ENCODE measurements around the gene SDK1.
"Not testable (repeated sequence)": the region's sequence is repeated elsewhere in the genome, so short reads cannot be mapped to it uniquely, and the experiment has no call there.

SDK1 gene

DNA sequence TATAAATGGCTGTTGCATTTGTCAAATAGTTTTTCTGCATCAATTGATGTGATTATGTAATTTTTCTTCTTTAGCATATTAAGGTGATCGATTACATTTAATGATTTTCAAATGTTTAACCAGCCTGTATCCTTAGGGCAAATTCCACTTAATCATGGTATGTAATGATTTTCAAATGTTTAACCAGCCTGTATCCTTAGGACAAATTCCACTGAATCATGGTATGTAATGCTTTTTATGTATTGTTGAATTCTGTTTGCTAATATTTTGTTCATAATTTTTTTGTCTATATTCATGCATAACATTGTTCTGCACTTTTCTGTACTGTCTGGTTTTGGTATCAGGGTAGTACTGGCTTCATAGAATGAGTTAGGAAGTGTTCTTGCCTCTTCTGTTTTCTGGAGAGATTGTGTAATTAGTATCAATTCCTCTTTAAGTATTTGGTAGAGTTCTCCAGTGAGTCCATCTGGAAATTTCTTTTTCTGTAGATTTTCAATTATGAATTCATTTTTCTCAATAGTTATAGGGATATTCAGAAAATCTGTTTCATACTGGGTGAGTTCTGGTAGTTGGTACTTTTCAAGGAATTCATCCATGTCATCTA, 987.8 kb downstream of the SDK1 start:
- DNase-seq: no peak

DNA sequence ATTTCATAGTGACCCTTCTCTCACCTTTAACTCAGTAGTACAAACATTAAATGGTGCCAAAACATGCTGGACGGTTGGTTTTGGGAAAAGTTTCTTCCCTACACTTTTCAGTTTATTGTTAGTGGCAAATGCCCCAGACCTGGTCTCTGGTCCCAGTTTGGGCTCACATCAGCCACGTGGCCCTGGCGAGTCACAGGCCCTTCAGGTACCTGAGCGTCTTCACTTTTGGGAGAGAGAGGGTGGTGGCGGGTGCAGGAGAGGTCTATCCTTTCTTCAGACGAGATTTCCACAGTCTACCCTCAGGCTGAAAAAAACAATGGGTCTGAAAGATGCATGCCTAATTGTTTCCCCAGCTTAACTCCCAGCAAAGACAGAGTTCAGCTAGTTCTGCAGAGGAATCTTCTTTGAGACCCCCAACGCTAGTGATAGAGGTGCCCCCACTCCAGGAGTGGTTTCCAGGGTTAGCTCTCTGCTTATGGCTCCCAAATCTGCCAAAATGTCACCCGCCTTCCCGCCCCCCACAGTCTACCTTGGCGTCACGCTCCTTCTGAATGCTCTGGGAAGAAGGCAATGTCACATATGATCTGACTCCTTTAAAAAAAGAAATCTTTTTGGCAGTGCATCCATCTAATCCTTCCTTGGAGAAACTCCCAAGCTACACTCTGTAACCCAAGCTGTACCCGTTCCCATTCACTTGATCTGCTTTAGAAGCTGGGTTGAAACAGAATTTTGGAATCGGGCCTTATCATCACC, 996.3 kb downstream of the SDK1 start:
- no peak for DNase-seq

DNA sequence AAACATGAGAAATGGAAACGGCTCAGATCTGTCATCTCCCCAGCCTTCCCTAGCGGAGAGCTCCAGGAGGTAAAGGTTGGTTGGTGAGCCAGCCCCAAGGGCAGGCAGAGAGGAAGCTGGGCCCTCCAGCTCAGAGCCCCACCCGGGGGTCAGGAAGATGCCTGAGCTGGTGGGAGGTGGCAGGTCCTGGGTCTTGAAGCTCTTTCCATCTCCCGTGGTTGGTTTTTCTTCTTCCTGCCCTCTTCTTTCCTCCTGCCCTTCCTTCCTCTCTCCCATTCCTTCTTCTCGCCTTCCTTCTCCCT, 996.8 kb downstream of the SDK1 start:
- no peak for DNase-seq

DNA sequence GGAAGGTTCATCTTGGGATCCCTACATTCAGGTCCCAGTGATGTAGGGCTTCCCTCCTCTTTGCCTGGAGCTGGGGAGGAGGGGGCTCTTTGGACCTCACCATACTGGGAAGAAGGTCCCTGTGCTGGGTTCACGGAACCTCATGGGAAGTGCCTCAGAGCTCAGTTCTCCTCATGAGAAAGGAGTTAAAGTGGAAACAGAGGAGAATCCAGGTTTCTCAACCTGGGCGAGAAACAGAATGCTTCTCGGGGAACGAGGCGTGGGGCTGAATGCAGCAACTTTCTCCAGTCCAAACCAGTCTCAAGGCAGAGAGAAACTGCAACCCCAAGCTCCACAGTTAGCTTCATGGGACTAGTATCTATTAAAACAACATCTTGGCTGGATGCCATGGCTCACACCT, 998.4 kb downstream of the SDK1 start:
- no peak for DNase-seq

DNA sequence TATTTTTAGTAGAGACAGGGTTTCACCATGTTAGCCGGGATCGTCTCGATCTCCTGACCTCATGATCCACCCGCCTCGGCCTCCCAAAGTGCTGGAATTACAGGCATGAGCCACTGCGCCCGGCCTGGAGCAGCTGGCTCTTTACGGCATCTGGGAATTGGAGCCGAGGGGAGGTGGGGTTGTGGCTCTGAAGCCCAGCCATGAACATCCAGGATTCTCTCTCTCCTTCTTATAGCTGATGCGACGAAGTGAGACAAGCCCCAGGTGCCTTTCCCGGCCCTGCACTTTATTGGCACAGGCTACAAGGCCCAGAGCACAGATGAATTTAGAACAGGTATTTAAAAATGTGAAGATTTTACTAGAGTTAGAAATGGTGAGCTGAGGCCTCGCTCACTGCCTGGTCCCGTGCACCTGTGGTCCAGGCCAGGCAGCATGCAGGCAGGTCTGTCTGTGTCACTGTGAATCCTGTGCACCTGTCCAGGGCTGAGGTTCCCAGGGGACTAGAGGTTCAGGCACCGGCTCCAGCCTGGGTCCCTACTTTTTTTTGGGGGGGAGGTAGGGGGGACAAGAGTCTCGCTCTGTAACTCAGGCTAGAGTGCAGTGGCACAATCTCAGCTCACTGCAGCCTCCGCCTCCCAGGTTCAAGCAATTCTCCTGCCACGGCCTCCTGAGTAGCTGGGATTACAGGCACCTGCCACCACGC, 1001.3 kb downstream of the SDK1 start:
- no peak for DNase-seq

DNA sequence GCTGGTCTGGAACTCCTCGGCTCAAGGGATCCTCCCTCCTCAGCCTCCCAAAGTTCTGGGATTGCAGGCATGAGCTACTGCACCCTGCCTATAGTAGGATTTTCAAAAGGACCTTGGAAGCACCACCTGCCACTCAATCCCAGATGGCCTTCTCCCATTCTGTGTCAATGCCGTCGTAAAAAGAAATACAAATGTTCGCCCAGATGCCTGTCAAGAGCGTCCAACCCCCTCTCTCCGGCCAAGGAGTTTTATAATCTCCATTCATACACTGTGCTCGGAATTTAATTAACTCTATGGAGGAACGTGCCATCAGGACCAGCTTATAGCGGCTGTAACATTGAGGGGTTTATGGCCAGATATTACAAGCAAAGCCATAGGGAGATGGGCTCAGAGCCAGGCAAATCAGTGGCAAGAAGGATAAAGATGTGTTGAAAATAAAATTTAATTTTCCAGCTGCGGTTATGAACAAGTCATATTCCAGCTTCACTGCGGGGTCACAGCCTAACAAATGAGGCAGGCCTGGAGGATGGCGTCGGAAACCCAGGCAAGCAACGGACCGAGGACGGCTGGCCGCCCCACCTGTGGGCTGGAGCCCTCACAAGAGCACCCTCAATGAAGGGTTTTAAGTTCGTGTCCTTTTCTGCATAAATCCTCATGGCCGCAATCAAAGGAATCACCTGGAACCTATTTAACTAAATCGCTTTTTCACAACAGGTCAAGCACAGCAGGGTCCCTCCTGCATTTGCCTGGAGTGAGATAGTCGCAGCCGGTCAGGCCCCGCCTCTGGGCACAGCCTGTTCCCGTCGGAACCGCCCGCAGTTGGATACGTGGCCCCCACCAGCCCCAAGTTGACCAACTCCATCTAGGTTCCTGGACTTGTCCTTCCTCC, 1006.5 kb downstream of the SDK1 start:
- no peak for DNase-seq

DNA sequence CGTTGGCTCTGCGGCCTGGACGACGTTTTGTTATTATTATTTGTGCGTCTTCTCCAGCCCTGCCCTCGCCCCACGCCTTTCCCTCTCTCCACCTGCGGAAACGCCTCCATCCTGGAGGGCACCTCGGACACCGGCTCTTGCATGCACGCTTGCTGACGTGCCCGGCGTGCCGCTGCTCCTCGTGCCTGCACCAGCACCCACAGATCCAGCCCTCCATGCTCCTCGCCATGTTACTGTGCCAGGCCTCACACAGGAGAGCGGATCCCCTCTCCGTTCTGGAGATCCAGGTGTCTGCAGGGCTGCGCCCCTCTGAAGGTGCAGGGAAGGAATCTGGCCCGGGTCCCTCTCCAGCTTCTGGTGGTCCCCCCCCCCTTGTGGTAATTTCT, 1007.1 kb downstream of the SDK1 start:
- no peak for DNase-seq

DNA sequence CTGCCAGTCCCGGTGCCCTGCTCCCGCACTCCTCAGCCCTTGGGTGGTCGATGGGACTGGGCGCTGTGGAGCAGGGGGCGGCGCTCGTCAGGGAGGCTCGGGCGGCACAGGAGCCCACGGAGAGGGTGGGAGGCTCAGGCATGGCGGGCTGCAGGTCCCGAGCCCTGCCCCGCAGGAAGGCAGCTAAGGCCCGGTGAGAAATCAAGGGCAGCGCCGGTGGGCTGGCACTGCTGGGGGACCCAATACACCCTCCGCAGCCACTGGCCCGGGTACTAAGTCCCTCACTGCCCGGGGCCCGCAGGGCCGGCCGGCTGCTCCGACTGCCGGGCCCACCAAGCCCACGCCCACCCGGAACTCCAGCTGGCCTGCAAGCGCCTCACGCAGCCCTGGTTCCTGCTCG, 1012.9 kb downstream of the SDK1 start:
- not testable (repeated sequence) for DNase-seq

DNA sequence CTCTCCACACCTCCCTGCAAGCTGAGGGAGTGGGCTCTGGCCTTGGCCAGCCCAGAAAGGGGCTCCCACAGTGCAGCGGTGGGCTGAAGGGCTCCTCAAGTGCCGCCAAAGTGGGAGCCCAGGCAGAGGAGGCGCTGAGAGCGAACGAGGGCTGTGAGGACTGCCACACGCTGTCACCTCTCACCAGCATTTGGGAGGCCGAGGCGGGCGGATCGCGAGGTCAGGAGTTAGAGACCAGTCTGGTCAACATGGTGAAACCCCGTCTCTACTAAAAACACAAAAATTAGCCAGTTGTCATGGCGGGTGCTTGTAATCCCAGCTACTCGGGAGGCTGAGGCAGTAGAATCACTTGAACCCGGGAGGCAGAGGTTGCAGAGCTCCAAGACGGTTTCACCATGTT, 1013.3 kb downstream of the SDK1 start:
- not testable (repeated sequence) for DNase-seq
